ENCODE results near the gene AUTS2. TPM values are rescaled to one million over a fixed set of nuclear protein-coding genes. Genes with fewer than 3 reads are reported as not detected.

Gene AUTS2
- total RNA-seq, 2 donors from 2014 or later: 43.4 to 52.9 TPM

- no peak for DNase-seq (ENCODE audit: low spot score)
- intact Hi-C loops (cut with DNase I): no loop called here
Observed at GRCh38 chr7:70426249-70426880, 828.1 kb downstream of the AUTS2 start.

GRCh38 chr7:70432567-70433001, 834.3 kb downstream of the AUTS2 start:
- DNase-seq (ENCODE audit: low spot score): no peak
- intact Hi-C loops (cut with DNase I): no loop called here

GRCh38 chr7:70434376-70434775, 836.1 kb downstream of the AUTS2 start:
- no peak for DNase-seq (ENCODE audit: low spot score)
- intact Hi-C loops (cut with DNase I): no loop called here

GRCh38 chr7:70434821-70435220, 836.5 kb downstream of the AUTS2 start:
- no peak for DNase-seq (ENCODE audit: low spot score)
- intact Hi-C loops (cut with DNase I): no loop called here

GRCh38 chr7:70435634-70436033, 837.4 kb downstream of the AUTS2 start:
- intact Hi-C loops (cut with DNase I): no loop called here
- no peak for DNase-seq (ENCODE audit: low spot score)

GRCh38 chr7:70436790-70437350, 838.6 kb downstream of the AUTS2 start:
- intact Hi-C loops (cut with DNase I): no loop called here
- DNase-seq (ENCODE audit: low spot score): no peak

- intact Hi-C loops (cut with DNase I): loop anchor here in 1 of 2 donors (1.0 to 5.0 kb wide), 2 partner anchors 31 to 1083 kb away; no protein-coding TSS in a partner anchor
- no peak for DNase-seq (ENCODE audit: low spot score)
Observed at GRCh38 chr7:70439651-70440050, 841.4 kb downstream of the AUTS2 start.

GRCh38 chr7:70446448-70447143, 848.3 kb downstream of the AUTS2 start:
- intact Hi-C loops (cut with DNase I): no loop called here
- DNase-seq (ENCODE audit: low spot score): no peak

GRCh38 chr7:70448312-70448906, 850.1 kb downstream of the AUTS2 start:
- intact Hi-C loops (cut with DNase I): no loop called here

GRCh38 chr7:70450731-70451130, 852.5 kb downstream of the AUTS2 start:
- intact Hi-C loops (cut with DNase I): no loop called here
- DNase-seq (ENCODE audit: low spot score): no peak

More at GRCh38 chr7:70448312-70448906, 850.1 kb downstream of the AUTS2 start:
- DNase-seq (ENCODE audit: low spot score): no peak

GRCh38 chr7:70455925-70456324, 857.6 kb downstream of the AUTS2 start:
- no peak for DNase-seq (ENCODE audit: low spot score)
- intact Hi-C loops (cut with DNase I): no loop called here

- DNase-seq (ENCODE audit: low spot score): no peak
- intact Hi-C loops (cut with DNase I): no loop called here
Observed at GRCh38 chr7:70456719-70457118, 858.4 kb downstream of the AUTS2 start.

GRCh38 chr7:70457482-70457881, 859.2 kb downstream of the AUTS2 start:
- DNase-seq (ENCODE audit: low spot score): no peak
- intact Hi-C loops (cut with DNase I): no loop called here

- DNase-seq (ENCODE audit: low spot score): no peak
Observed at GRCh38 chr7:70457883-70458680, 859.8 kb downstream of the AUTS2 start.

GRCh38 chr7:70458745-70459144, 860.5 kb downstream of the AUTS2 start:
- intact Hi-C loops (cut with DNase I): no loop called here
- no peak for DNase-seq (ENCODE audit: low spot score)

More at GRCh38 chr7:70457883-70458680, 859.8 kb downstream of the AUTS2 start:
- intact Hi-C loops (cut with DNase I): no loop called here

- intact Hi-C loops (cut with DNase I): no loop called here
Observed at GRCh38 chr7:70459546-70459945, 861.3 kb downstream of the AUTS2 start.

GRCh38 chr7:70460071-70460470, 861.8 kb downstream of the AUTS2 start:
- DNase-seq (ENCODE audit: low spot score): no peak
- intact Hi-C loops (cut with DNase I): no loop called here

More at GRCh38 chr7:70459546-70459945, 861.3 kb downstream of the AUTS2 start:
- DNase-seq (ENCODE audit: low spot score): no peak

- DNase-seq (ENCODE audit: low spot score): no peak
- intact Hi-C loops (cut with DNase I): no loop called here
Observed at GRCh38 chr7:70460562-70460961, 862.3 kb downstream of the AUTS2 start.

GRCh38 chr7:70463352-70463938, 865.2 kb downstream of the AUTS2 start:
- no peak for DNase-seq (ENCODE audit: low spot score)
- intact Hi-C loops (cut with DNase I): no loop called here

Measured in posterior vena cava (tissue), 2 donors.